ENCODE data around the gene CDH26. TPM values are rescaled to one million over a fixed set of nuclear protein-coding genes. Genes with fewer than 3 reads are reported as not detected.

Gene CDH26
- polyA plus RNA-seq, 1 donor from 2014 or later = 0.43 TPM

Other genes starting within 250 kb of the CDH26 start
- 1.4 and 2.3 TPM in 2 replicates for gene SYCP2, start 24.8 kb upstream of the CDH26 start, polyA plus RNA-seq
- 1.3 and 1.6 TPM in 2 replicates for gene PPP1R3D, start 18.1 kb upstream of the CDH26 start, polyA plus RNA-seq
- 14.9 and 15.1 TPM in 2 replicates for gene FAM217B, start 18.0 kb upstream of the CDH26 start, polyA plus RNA-seq

All from neural cell (in vitro differentiated cells).